Ecto neural progenitor cell (in vitro differentiated cells): ENCODE data around the gene TRIML1.

ENCODE experiments used
- DNase-seq: peaks from one replicate; pipeline ENCODE4 v3.0.0-alpha.2; 2018; ENCODE audit warnings: low spot score

The TRIML1 gene

GRCh38 chr4:188139141-188139540 lies at the start of gene TRIML1:
Gene TRIML1, plus strand, starts transcription at chr4:188139441. Its CDS starts 118 bp downstream, at chr4:188139559.
- DNase-seq = no peak

- no peak for DNase-seq
Measured at GRCh38 chr4:188092824-188093223, 46.4 kb upstream of the TRIML1 start.

DNA sequence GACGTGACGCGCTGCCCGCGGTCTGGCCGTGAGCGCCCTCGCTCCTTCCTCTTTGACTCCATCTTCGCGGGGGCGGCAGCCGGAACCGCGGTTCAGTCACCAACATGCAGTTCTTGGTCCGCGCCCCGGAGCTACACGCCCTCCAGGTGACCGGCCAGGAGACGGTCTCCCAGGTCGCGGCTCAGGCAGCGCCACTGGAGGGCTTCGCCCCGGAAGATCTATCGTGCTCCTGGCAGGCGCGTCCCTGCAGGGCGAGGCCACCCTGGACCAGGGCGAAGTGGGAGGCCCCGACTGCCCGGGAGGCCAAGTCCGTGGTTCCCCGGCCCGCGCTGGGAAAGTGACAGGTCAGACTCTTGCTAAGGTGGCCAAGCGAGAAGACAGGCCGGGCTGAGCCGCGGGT lies 32.8 kb upstream of the TRIML1 start:
- no peak for DNase-seq

- DNase-seq = no peak
Measured at GRCh38 chr4:188107931-188108843, 31.1 kb upstream of the TRIML1 start.

- no peak for DNase-seq
Measured at GRCh38 chr4:188109157-188109755, 30.0 kb upstream of the TRIML1 start, which contains the start of gene TRIML2. Gene TRIML2, minus strand, starts transcription at chr4:188109603. Its CDS starts 4,235 bp downstream, at chr4:188105368.

DNA sequence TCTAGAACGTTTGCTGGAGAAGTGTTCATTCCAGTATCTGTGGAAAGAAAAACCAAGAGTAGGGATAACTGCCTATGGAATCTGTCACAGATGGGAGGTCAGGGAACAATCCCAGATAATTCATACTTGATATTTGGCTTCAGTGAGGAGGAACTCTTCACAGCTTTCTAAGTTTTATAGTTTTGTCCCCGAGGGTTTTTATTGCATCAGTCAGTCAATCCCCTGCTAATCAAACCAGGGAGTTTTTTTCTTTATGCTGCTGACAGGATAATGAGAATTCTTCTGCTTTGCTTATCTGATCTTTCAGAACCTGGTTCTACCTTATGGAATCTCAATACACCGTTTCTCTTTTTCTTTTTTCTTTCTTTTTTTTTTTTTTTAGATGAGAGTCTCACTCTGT lies 29.2 kb upstream of the TRIML1 start:
- no peak for DNase-seq

DNA sequence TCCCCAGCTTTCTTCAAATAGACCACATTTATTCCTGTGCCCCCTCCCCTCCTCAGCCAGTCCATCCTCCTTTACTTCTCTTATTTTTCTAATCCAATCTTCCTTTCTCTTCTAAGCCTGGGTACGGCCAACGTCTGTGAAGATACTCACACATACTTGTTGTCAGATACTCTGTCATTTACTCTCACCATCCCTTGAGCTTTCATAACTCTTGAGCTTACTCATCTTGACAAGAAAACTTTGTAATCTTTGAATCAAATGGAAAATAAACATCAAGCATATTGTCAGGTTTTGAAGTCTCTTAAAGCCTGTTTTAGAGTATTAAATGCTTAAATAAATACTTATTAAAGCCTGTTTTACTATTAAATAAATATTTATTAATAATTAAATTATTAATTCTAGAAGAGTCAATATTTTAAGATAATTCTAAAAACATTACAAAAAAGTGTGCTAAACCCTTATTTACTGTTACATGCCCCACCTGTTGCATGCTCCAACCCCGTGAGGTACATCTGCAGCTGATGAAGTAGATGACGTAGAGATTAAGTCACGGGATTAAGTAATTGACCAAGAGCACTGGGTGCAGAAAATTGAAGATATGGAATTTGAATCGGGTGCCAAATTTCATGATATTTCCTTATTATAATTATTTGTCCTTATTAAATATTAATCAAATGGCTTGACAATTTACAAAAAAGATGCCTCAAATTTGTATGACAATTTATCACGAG lies 28.3 kb upstream of the TRIML1 start:
- DNase-seq = no peak

DNA sequence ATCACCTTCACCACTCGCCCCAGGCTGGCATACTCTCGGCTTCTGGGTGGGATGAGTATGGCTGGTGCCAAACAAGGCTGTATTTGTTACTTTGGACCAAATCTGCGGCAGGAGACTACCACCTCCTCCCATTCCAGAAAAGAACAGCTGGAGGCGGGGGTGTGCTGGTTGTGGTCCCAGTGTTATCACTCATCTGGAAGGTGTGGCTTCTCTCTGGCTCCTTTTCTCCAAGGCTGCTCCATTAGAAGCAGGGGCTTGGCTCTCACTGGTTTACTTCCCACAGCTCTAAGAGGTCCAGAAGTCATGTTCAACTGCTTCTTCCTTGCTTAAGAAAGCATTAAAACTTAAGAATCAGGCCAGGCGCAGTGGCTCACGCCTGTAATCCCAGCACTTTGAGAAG lies 27.3 kb upstream of the TRIML1 start:
- DNase-seq = no peak

DNA sequence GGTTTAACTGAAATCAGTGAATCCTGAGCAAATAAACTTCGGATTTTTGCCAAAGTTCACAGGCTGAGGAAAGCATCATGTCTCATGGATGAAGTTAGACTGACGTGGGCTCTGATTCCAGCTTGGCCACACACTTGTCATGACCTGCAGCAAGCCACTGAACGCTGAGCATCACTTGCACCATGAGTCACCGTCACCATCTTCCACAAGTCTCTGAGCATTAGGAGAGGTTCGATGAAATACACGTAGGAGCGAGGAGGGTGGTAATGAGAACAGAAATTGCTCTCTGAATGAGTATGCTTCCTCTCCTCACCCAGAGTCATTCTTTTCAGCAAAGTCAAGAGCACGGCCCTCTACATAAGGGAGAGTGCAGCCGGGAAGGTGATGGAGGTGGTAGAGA lies 26.1 kb upstream of the TRIML1 start:
- DNase-seq = no peak

- DNase-seq = no peak
Measured at GRCh38 chr4:188117631-188118324, 21.5 kb upstream of the TRIML1 start.

DNA sequence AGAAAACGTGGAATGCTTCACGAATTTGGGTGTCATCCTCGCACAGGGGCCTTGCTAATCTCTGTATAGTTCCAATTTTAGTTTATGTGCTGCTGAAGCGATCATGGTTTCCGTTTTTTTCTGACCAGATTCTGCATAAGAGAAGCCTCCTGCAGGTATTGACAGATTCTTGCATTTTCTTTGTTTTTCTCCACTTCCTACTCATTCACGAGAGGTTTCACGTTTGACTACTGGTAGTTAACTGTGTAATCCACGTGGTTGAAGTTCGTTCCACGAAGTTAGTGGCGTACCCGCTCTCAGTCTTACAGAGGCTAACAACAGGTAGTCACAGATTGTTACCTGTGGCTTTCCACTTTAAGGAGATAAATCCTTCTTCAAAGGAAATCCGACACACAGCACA lies 17.7 kb upstream of the TRIML1 start:
- no peak for DNase-seq

GRCh38 chr4:188127214-188127874 lies 11.9 kb upstream of the TRIML1 start:
- no peak for DNase-seq

GRCh38 chr4:188130355-188130754 lies 8.9 kb upstream of the TRIML1 start:
- no peak for DNase-seq

DNA sequence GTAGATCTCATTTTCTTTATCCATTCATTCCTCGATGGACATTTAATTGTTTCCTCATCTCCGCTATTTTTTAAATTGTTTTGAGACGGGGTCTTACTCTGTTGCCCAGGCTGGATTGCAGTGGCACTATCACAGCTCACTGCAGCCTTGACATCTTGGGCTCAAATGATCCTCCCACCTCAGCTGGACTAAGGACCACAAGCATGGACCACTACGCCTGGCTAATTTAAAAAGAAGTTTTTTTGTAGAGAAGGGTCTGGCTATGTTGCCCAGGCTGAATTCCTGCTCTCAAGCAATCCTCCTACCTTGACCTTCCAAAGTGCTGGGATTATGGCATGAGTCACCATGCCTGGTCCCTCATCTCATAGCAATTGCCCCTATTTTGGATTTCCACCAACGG lies 7.0 kb upstream of the TRIML1 start:
- DNase-seq = no peak

- no peak for DNase-seq
Measured at GRCh38 chr4:188138227-188138626, 1.0 kb upstream of the TRIML1 start.

- DNase-seq = no peak
Measured at GRCh38 chr4:188139671-188140070, 430 bp downstream of the TRIML1 start.

GRCh38 chr4:188143731-188144130 lies 4.5 kb downstream of the TRIML1 start:
- DNase-seq = no peak

DNA sequence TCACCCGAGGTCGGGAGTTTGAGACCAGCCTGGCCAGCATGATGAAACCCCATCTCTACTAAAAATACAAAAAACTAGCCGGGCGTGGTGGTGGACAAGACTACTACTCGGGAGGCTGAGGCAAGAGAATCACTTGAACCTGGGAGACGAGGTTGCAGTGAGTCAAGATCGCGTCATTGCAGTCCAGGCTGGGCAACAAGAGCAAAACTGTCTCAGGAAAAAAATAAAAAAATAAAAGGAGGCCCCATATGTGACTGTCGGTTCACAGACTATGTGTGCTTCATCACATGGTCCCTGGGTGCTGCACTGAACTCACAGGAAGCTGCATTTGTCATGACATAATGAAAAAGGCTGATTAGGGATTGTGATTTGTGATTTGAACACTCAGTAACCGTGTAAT lies 6.4 kb downstream of the TRIML1 start:
- DNase-seq = no peak

- no peak for DNase-seq
Measured at GRCh38 chr4:188146618-188147017, 7.4 kb downstream of the TRIML1 start.

GRCh38 chr4:188147176-188147575 lies 7.9 kb downstream of the TRIML1 start:
- no peak for DNase-seq

- no peak for DNase-seq
Measured at GRCh38 chr4:188147776-188148175, 8.5 kb downstream of the TRIML1 start.
